DLD1 (cell line): ENCODE data around the gene ZNF627.
"Not testable (repeated sequence)": the region's sequence is repeated elsewhere in the genome, so short reads cannot be mapped to it uniquely, and the experiment has no call there.

Source experiments
- in situ Hi-C: cut with HindIII; loops from 2 replicates; pipeline ENCODE4 v1.10.0; 2017; ENCODE audit warnings: low sequenced_read_pairs

Gene ZNF627

DNA sequence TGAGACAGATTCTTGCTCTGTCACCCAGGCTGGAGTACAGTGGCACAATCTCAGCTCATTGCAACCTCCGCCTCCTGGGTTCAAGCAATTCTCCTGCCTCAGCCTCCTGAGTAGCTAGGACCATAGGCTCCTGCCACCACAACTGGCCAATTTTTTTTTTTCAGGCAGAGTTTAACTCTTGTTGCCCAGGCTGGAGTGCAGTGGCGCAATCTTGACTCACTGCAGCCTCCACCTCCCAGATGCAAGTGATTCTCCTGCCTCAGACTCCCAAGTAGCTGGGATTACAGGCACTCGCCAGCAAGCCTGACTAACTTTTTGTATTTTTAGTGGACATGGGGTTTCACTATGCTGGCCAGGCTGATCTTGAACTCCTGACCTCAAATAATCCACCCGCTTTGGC is 23.5 kb upstream of the ZNF627 start:
- in situ Hi-C loops: not testable (repeated sequence)

GRCh38 chr19:11574689-11575088 is 22.6 kb upstream of the ZNF627 start:
- in situ Hi-C loops: no loop called here

- in situ Hi-C loops: no loop called here
Measured at GRCh38 chr19:11576227-11576626, 21.1 kb upstream of the ZNF627 start.

GRCh38 chr19:11577451-11578257 is 19.6 kb upstream of the ZNF627 start, which contains the start of gene ACP5:
ACP5 (minus strand) TSS chr19:11577645; CDS start chr19:11577317, 328 bp downstream.
- in situ Hi-C loops: no loop called here

GRCh38 chr19:11578258-11579142 is 18.8 kb upstream of the ZNF627 start:
- in situ Hi-C loops: no loop called here

DNA sequence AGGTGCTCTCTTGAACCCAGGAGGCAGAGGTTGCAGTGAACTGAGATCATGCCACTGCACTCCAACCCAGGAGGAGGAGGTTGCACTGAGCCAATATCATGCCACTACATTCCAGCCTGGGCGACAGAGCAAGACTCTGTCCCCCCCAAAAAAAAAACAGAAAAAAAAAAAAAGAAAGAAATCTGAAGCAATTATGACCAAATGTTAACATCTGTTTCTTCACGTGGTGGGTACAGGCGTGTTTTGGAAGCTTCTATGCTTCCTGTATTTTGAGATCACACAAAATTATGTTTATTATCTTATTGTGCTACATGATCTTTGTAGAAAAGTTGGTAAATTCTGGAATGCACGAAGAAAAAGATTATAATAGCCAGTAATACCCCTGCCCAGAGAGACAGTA is 17.2 kb upstream of the ZNF627 start:
- in situ Hi-C loops: no loop called here

DNA sequence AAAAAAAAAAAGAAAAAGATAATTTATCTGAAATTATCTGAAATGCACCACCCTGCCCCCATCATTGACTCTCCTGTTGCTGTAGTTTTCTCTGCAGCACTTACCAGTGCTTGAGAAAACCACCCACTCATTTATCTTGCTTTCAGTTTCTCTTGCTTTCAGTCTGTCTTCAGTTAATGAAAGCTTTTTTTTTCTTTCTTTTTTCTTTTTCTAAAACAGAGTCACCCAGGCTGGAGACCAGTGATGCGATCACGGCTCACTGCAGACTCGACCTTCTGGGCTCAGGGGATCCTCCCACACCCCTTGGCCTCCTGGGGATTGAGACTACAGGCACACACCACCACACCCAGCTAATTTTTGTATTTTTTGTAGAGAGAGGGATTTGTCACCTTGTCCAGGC is 15.5 kb upstream of the ZNF627 start:
- in situ Hi-C loops: no loop called here

DNA sequence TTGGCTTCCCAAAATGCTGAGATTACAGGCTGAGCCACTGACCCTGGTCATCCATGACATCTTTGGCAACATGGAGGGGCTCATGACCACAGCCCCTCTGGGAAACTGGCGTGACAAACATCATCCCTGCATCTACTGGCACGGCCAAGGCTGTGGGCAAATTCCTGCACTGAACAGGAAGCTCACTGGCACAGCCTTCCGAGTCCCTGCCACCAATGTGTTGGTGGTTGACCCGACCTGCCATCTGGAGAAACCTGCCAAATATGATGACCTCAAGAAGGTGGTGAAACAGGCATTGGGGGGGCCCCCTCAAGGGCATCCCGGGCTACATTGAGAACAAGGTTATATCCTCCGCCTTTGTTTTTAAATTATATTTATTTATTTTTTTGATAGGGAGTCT is 11.0 kb upstream of the ZNF627 start:
- in situ Hi-C loops: no loop called here

DNA sequence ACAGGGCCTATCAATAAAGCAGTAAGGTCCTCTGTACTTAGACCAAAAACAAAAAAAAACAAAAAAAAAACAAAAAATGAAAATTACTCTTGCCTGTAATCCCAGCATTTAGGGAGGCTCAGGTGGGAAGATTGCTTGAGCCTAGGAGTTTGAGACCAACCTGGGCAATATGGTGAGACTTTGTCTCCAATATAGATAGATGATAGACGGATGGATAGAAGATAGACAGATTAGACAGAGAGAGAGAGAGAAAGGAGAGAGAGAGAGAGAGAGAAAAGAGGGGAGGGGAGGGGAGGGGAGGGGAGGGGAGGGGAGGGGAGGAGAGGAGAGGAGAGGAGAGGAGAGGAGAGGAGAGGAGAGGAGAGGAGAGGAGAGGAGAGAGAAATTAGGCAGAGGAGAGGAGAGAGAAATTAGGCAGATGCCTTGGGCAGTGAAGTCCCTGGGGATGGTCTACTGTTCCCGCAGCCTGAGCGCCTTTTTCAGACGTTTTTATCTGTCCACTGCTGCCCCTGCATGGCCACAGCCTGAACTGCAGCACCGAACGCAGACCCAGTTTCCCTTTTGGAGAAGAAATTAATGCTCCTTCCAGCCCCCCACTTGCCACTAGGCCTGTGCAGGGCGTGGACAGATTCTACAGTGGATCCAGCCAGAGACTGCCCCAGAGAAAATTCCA is 9.8 kb upstream of the ZNF627 start:
- in situ Hi-C loops: no loop called here

GRCh38 chr19:11587975-11588631 is 9.2 kb upstream of the ZNF627 start:
- in situ Hi-C loops: no loop called here

DNA sequence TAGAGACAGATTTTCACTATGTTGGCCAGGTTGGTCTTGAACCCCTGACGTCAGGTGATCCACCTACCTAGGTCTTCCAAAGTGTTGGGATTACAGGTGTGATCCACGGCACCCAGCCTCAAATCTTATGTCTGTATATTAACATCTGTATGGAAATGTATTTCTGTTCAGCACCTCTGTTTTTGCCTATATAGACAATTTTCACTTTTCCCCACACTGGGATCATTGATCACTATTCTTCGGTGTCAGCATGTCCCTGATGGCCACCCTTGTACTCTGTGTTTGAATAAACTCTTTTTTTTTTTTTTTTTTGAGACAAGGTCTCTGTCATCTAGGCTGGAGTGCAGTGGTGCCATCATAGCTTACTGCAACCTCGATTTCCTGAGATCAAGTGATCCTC is 3.2 kb upstream of the ZNF627 start:
- in situ Hi-C loops: no loop called here

GRCh38 chr19:11596156-11596555 is 1.1 kb upstream of the ZNF627 start:
- in situ Hi-C loops: no loop called here

DNA sequence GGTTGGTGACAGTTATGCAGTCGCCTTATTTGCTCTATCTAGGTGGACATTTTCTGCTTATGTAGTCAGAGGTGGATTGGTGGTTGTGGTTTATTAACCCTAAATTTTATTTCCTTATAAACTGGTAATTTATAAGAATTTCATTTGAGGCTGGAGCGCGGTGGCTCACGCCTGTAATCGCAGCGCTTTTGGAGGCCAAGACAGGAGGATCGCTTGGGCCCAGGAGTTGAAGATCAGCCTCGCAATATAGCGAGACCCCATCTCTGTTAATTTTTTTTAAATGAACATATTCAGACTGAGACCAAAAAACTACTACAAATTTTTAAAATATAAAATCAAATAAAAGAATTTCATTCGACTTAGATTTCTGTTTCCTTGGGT is 810 bp downstream of the ZNF627 start:
- in situ Hi-C loops: no loop called here

DNA sequence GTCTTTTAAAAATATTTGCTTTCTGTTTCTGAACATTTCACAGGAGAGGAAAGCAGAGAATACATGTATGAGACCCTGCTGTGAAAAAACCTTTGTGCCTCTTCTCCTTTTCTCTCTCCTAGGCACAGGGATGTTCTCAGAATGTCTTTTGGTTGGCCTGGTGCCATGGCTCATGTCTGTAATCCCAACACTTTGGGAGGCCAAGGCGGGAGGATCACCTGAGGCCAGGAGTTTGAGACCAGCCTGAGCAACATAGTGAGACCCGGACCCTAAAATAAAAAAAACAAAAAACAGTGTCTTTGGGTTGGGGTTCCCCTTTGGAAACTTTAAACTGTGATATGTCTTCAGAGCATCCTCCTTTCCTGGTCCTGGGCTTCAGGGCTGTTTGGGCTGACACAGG is 1.5 kb downstream of the ZNF627 start:
- in situ Hi-C loops: no loop called here

- in situ Hi-C loops: not testable (repeated sequence)
Measured at GRCh38 chr19:11599704-11600103, 2.4 kb downstream of the ZNF627 start.

DNA sequence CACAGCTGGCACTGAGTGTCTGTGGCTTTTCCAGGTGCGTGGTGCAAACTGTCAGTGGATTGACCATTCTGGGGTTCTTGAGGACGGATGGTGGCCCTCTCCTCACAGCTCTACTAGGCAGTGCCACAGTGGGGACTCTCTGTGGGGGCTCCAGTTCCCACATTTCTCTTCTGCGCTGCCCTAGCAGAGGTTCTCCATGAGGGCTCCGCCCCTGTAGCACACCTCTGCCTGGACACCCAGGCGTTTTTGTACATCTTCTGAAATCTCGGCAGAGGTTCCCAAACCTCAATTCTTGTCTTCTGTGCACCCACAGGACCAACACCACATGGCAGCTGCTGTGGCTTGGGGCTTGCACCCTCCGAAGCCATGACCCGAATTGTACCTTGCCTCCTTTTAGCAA is 9.2 kb downstream of the ZNF627 start:
- in situ Hi-C loops: no loop called here

DNA sequence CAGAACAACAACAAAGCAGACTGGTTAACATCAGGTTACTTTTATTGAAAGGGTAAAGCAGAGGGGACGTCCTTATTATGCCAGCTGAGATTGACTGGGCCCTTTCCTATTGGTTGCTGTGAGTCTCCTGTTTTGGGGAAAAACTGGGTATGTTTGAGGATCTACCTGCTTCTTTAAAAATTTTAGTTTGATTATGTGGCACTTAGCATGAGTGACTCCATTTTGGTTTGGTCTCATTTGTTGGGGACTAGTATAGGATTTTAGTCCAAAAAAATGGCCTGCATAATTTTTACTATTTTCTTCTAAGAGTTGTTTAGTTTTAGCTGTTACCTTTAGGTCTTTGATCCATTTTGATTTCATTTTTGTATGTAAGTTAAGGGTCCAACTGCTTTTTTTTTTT is 14.4 kb downstream of the ZNF627 start:
- in situ Hi-C loops: no loop called here

DNA sequence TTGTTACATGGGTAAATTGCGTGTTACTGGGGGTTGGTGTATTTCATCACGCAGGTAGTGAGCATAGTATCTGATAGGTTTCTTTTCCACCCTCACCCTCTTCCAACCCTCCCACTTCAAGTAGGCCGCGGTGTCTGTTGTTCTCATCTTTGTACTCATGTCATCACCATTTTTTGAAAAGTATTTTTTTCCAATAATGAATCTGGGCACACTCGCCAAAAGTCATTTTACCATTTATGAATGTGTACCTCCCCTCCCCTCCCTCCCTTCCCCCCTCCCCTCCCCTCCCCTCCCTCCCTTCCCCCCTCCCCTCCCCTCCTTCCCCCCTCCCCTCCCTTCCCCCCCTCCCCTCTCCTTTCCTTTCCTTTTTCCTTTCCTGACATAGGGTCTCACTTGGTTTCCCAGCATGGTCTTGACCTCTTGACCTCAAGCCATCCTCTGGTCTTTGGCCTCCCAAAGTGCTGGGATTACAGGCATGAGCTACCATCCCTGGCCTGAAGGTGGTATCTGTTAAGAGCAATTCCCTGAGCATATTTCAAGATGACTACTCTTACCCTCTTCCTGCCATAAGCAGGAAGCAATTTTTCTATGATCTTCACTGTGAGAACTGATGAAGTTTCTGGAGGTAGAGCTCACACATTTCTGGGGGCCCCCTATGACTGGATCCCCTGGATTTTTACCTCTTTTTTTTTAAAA is 15.7 kb downstream of the ZNF627 start:
- in situ Hi-C loops: no loop called here

DNA sequence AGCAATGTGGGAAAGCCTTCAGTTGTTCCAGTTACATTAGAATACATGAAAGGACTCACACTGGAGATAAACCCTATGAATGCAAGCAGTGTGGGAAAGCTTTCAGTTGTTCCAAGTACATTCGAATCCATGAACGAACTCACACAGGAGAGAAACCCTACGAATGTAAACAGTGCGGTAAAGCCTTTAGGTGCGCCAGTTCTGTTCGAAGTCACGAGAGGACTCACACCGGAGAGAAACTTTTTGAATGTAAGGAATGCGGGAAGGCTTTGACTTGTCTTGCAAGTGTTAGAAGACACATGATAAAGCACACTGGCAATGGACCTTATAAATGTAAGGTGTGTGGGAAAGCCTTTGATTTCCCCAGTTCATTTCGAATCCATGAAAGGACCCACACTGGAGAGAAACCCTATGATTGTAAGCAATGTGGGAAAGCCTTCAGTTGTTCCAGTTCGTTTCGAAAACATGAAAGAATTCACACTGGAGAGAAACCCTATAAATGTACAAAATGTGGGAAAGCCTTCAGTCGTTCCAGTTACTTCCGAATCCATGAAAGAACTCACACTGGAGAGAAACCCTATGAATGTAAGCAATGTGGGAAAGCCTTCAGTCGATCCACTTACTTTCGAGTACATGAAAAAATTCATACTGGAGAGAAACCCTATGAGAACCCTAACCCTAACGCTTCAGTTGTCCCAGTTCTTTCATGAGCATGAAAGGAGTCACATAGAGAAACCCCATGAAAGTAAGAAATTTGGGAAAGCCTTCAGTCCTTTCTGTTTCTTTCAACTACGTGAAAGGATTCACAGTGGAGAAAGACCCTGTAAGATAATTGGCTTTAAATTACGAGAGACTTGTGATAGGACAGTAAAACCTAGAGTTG is 20.1 kb downstream of the ZNF627 start:
- in situ Hi-C loops: no loop called here
